HL-60 (cell line): ENCODE data around the gene XRCC6.
A peak's percentile ranks its signal among the peaks of the same experiment; 100 is the strongest.
"Not testable (repeated sequence)": the region's sequence is repeated elsewhere in the genome, so short reads cannot be mapped to it uniquely, and the experiment has no call there.

Source experiments
- DNase-seq, 2 experiments: peaks; one replicate each; pipeline ENCODE4 v3.0.0-alpha.2; 2010 to 2020; ENCODE audit warnings: low read depth in 1 of 2, low spot score in 1 of 2
- H3K27ac ChIP-seq: fragments of 250-450 bp; sonication (Bioruptor Pico); replicated peaks from 2 replicates; pipeline ENCODE4 v1.5.1; 2020; ENCODE audit warnings: mild to moderate bottlenecking, moderate library complexity
- H3K27me3 ChIP-seq: fragments of 250-450 bp; sonication (Bioruptor Pico); 2 replicates; pipeline ENCODE4 v1.5.1; 2021; ENCODE audit warnings: mild to moderate bottlenecking, moderate library complexity; ENCODE audit not compliant: insufficient read depth, poor library complexity, severe bottlenecking
- H3K4me3 ChIP-seq: replicated peaks from 2 replicates; pipeline ENCODE4 v1.5.1; 2011; ENCODE audit warnings: mild to moderate bottlenecking, control low read depth, low read length; ENCODE audit not compliant: insufficient read depth
- GABPA ChIP-seq: IDR thresholded peaks from 2 replicates; pipeline ENCODE4 v1.6.1; 2012; ENCODE audit warnings: low read depth
- POLR2AphosphoS5 ChIP-seq: IDR thresholded peaks from 2 replicates; pipeline ENCODE4 v1.6.1; 2012; ENCODE audit warnings: low read depth
- SPI1 ChIP-seq: IDR thresholded peaks from 2 replicates; pipeline ENCODE4 v1.6.1; 2012; ENCODE audit warnings: low read depth, mild to moderate bottlenecking, borderline replicate concordance
- long read RNA-seq: library from polyadenylated mRNA; unstranded; transcript quantifications from one replicate; pipeline ENCODE4 v2.0.0, GENCODE V29; 2020
- TF ChIP-seq, protein P1 (sequence below): IDR thresholded peaks from 2 replicates; pipeline ENCODE4 v1.6.1; 2012; ENCODE audit warnings: low read depth; ENCODE audit not compliant: insufficient replicate concordance
- TF ChIP-seq, protein P2 (sequence below): IDR thresholded peaks from one replicate; pipeline ENCODE4 v1.5.1; 2011; ENCODE audit warnings: low read length, control low read depth, inconsistent platforms; ENCODE audit not compliant: insufficient read depth

The XRCC6 gene
- long read RNA-seq, transcript XRCC6-202 (13 exons, 2,296 nt) = major isoform, 5,048 of 5,514 reads
- long read RNA-seq, transcript XRCC6-201 (12 exons, 2,709 nt) = minor isoform, 94 of 5,514 reads
- long read RNA-seq, transcript XRCC6-205 (13 exons, 2,200 nt) = minor isoform, 7 of 5,514 reads
- long read RNA-seq, transcript XRCC6-206 (12 exons, 2,148 nt) = minor isoform, 52 of 5,514 reads
- long read RNA-seq, partial matches to known transcripts = 84 of 5,514 reads
- long read RNA-seq, other reads (novel, unspliced or antisense) = 229 of 5,514 reads

DNA sequence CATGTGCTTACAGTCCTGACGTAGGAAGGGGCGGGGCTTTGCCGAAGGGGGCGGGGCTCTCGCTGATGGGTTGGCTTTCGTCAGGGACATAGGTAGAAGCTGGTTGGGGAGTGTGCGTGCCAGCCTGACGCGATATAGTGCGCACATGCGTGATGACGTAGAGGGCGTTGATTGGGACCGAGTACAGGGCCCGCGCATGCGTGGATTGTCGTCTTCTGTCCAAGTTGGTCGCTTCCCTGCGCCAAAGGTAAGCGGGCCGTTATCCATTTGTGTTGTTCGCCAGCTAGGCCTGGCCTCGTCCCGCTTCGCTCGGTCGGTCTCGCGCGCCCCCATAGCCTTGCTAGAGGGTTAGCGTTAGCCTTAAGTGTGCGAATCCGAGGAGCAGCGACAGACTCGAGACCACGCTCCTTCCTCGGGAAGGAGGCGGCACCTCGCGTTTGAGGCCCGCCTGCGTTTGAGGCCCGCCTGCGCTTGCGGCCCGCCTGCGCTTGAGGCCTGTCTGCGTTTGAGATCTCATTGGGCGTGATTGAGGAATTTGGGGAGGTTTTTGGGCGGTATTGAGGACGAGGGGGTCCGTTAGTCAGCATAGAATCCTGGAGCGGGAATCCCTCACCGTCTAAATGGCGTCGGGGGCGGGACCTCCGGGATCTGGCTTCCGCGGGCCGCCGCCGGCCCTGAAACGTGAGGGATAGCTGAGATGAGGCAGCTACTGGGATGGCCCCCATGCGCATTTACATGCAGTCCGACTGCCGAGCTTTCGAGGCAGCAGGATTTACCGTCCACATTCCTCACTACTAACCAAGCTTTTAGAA lies at the start of gene XRCC6:
XRCC6 (plus strand) TSS at position 197 of the 812 bp plus-strand sequence. CDS start 710 bp downstream, outside the sequence.
- Histone ChIP-seq H3K27me3 (no peaks in the 10 kb centered on the region), H3K4me3 (peak within 1 kb of the TSS; percentile 89), H3K27ac (peak within 1 kb of the TSS; percentile 94)
- TF ChIP-seq SPI1 = no peak
- peak; percentile 87 for TF ChIP-seq POLR2AphosphoS5
- 0 out of 2 replicates have a peak, but pooled peaks have one; percentile 38 for TF ChIP-seq GABPA
- TF ChIP-seq, protein P1, sequence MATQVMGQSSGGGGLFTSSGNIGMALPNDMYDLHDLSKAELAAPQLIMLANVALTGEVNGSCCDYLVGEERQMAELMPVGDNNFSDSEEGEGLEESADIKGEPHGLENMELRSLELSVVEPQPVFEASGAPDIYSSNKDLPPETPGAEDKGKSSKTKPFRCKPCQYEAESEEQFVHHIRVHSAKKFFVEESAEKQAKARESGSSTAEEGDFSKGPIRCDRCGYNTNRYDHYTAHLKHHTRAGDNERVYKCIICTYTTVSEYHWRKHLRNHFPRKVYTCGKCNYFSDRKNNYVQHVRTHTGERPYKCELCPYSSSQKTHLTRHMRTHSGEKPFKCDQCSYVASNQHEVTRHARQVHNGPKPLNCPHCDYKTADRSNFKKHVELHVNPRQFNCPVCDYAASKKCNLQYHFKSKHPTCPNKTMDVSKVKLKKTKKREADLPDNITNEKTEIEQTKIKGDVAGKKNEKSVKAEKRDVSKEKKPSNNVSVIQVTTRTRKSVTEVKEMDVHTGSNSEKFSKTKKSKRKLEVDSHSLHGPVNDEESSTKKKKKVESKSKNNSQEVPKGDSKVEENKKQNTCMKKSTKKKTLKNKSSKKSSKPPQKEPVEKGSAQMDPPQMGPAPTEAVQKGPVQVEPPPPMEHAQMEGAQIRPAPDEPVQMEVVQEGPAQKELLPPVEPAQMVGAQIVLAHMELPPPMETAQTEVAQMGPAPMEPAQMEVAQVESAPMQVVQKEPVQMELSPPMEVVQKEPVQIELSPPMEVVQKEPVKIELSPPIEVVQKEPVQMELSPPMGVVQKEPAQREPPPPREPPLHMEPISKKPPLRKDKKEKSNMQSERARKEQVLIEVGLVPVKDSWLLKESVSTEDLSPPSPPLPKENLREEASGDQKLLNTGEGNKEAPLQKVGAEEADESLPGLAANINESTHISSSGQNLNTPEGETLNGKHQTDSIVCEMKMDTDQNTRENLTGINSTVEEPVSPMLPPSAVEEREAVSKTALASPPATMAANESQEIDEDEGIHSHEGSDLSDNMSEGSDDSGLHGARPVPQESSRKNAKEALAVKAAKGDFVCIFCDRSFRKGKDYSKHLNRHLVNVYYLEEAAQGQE = peak; percentile 38
- TF ChIP-seq, protein P2, sequence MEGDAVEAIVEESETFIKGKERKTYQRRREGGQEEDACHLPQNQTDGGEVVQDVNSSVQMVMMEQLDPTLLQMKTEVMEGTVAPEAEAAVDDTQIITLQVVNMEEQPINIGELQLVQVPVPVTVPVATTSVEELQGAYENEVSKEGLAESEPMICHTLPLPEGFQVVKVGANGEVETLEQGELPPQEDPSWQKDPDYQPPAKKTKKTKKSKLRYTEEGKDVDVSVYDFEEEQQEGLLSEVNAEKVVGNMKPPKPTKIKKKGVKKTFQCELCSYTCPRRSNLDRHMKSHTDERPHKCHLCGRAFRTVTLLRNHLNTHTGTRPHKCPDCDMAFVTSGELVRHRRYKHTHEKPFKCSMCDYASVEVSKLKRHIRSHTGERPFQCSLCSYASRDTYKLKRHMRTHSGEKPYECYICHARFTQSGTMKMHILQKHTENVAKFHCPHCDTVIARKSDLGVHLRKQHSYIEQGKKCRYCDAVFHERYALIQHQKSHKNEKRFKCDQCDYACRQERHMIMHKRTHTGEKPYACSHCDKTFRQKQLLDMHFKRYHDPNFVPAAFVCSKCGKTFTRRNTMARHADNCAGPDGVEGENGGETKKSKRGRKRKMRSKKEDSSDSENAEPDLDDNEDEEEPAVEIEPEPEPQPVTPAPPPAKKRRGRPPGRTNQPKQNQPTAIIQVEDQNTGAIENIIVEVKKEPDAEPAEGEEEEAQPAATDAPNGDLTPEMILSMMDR = no peak
- peak; percentile 100 for DNase-seq

DNA sequence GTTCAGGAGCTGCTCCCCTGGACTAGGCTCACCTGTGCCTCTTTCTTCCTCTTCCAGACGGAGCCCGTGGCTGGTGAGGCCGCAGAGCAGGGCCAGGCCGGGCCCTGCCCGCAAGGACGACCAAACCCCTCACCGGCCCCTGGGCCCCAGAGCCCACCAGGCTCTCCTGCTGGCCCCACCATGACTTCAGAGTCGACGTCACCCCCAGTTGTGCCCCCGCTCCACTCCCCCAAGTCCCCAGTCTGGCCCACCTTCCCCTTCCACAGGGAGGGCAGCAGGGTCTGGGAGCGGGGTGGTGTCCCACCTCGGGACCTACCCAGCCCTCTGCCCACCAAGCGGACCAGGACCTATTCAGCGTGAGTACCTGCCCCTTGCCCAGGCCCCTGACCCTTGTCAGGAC lies 49.3 kb upstream of the XRCC6 start:
- Histone ChIP-seq H3K27me3 (no peaks in the 10 kb centered on the region), H3K4me3 (no peak overlapping the region), H3K27ac (no peak overlapping the region)
- DNase-seq = no peak
- TF ChIP-seq, protein P2 = no peak
- TF ChIP-seq POLR2AphosphoS5 (no peak), GABPA (no peak), SPI1 (no peak)

DNA sequence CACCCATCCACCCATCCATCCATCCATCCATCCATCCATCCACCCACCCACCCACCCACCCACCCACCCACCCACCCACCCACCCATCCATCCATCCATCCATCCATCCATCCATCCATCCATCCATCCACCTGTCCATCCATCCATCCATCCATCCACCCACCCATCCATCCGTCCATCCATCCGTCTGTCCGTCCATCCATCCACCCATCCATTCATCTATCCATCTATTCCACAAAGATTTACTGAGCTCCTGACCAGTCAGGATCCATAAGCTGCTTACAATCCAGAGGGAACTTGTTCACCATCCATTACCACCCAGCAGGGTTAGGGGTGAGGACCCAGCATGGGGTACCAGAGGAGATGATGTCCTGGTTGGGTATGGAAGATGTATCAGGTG lies 48.8 kb upstream of the XRCC6 start:
- not testable (repeated sequence) for H3K27ac ChIP-seq, H3K4me3 ChIP-seq, DNase-seq, H3K27me3 ChIP-seq

DNA sequence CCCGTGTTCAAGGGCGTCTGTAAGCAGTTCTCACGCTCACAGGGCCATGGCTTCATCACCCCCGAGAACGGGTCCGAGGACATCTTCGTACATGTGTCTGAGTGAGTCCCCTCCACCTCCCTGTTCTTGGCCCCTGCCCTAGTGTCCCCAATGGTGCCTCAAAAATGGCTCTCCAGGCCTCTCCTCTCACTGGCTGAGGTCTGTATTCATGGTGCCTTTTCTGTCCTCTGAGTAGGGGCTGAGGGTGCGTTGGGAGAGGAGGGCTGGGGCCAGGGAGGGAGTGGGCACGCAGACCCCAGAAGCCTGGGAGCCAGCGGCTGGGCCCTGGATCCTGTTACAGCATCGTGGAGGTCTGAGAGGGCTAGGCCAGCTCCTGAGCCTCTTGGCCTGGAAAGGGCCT lies 47.4 kb upstream of the XRCC6 start:
- no peak for DNase-seq
- no peaks in the 10 kb centered on the region for H3K27me3 ChIP-seq
- H3K4me3 ChIP-seq = no peak overlapping the region
- TF ChIP-seq, protein P2 = no peak
- TF ChIP-seq POLR2AphosphoS5 (no peak), GABPA (no peak), SPI1 (no peak)
- TF ChIP-seq, protein P1 = no peak
- H3K27ac ChIP-seq = no peak overlapping the region
